ENCODE results near the gene CCNYL1.
"Not testable (repeated sequence)": the region's sequence is repeated elsewhere in the genome, so short reads cannot be mapped to it uniquely, and the experiment has no call there.

Gene CCNYL1

GRCh38 chr2:207735513-207735859 lies 24.0 kb downstream of the CCNYL1 start:
- not testable (repeated sequence) for H3K4me3 ChIP-seq (ENCODE audit: low read depth, low read length); H3K4me1 ChIP-seq (ENCODE audit: control insufficient read depth, insufficient read depth, low read length); H3K9ac ChIP-seq (ENCODE audit: low read depth, low read length); H3K9me3 ChIP-seq (ENCODE audit: control insufficient read depth, insufficient read depth, low read length); H3K27ac ChIP-seq (ENCODE audit: low read depth, low read length); H3K27me3 ChIP-seq (ENCODE audit: control insufficient read depth, insufficient read depth, low read length)
- H3K36me3 ChIP-seq (ENCODE audit: control insufficient read depth, insufficient read depth, low read length): peaks cover 28% of the 10 kb centered on the region

GRCh38 chr2:207743514-207743913 lies 32.1 kb downstream of the CCNYL1 start:
- Histone ChIP-seq H3K27ac (ENCODE audit: low read depth, low read length) (no peak overlapping the region), H3K36me3 (ENCODE audit: control insufficient read depth, insufficient read depth, low read length) (peaks cover 44% of the 10 kb centered on the region), H3K9ac (ENCODE audit: low read depth, low read length) (no peak overlapping the region), H3K27me3 (ENCODE audit: control insufficient read depth, insufficient read depth, low read length) (no peaks in the 10 kb centered on the region), H3K4me1 (ENCODE audit: control insufficient read depth, insufficient read depth, low read length) (peaks cover 3% of the 10 kb centered on the region; the same call in 1 of the 2 replicates), H3K4me3 (ENCODE audit: low read depth, low read length) (no peak overlapping the region), H3K9me3 (ENCODE audit: control insufficient read depth, insufficient read depth, low read length) (no peaks in the 10 kb centered on the region)

- Histone ChIP-seq H3K4me1 (ENCODE audit: control insufficient read depth, insufficient read depth, low read length) (peaks cover 3% of the 10 kb centered on the region; the same call in 1 of the 2 replicates), H3K9me3 (ENCODE audit: control insufficient read depth, insufficient read depth, low read length) (no peaks in the 10 kb centered on the region), H3K9ac (ENCODE audit: low read depth, low read length) (no peak overlapping the region), H3K27me3 (ENCODE audit: control insufficient read depth, insufficient read depth, low read length) (no peaks in the 10 kb centered on the region), H3K36me3 (ENCODE audit: control insufficient read depth, insufficient read depth, low read length) (peaks cover 49% of the 10 kb centered on the region), H3K4me3 (ENCODE audit: low read depth, low read length) (no peak overlapping the region), H3K27ac (ENCODE audit: low read depth, low read length) (no peak overlapping the region)
Measured at GRCh38 chr2:207744050-207744449, 32.6 kb downstream of the CCNYL1 start.

- Histone ChIP-seq H3K9me3 (ENCODE audit: control insufficient read depth, insufficient read depth, low read length) (no peaks in the 10 kb centered on the region), H3K27me3 (ENCODE audit: control insufficient read depth, insufficient read depth, low read length) (no peaks in the 10 kb centered on the region), H3K4me1 (ENCODE audit: control insufficient read depth, insufficient read depth, low read length) (peaks cover 3% of the 10 kb centered on the region; the same call in 1 of the 2 replicates), H3K4me3 (ENCODE audit: low read depth, low read length) (no peak overlapping the region), H3K36me3 (ENCODE audit: control insufficient read depth, insufficient read depth, low read length) (peaks cover 49% of the 10 kb centered on the region), H3K9ac (ENCODE audit: low read depth, low read length) (no peak overlapping the region), H3K27ac (ENCODE audit: low read depth, low read length) (no peak overlapping the region)
Measured at GRCh38 chr2:207744451-207744850, 33.0 kb downstream of the CCNYL1 start.

- Histone ChIP-seq H3K27me3 (ENCODE audit: control insufficient read depth, insufficient read depth, low read length) (no peaks in the 10 kb centered on the region), H3K4me1 (ENCODE audit: control insufficient read depth, insufficient read depth, low read length) (peaks cover 11% of the 10 kb centered on the region; the same call in 1 of the 2 replicates), H3K4me3 (ENCODE audit: low read depth, low read length) (no peak overlapping the region), H3K9ac (ENCODE audit: low read depth, low read length) (no peak overlapping the region), H3K27ac (ENCODE audit: low read depth, low read length) (no peak overlapping the region), H3K36me3 (ENCODE audit: control insufficient read depth, insufficient read depth, low read length) (peaks cover 61% of the 10 kb centered on the region), H3K9me3 (ENCODE audit: control insufficient read depth, insufficient read depth, low read length) (no peaks in the 10 kb centered on the region)
Measured at GRCh38 chr2:207746131-207746530, 34.7 kb downstream of the CCNYL1 start.

- Histone ChIP-seq H3K9me3 (ENCODE audit: control insufficient read depth, insufficient read depth, low read length) (no peaks in the 10 kb centered on the region), H3K9ac (ENCODE audit: low read depth, low read length) (no peak overlapping the region), H3K4me3 (ENCODE audit: low read depth, low read length) (no peak overlapping the region), H3K4me1 (ENCODE audit: control insufficient read depth, insufficient read depth, low read length) (peaks cover 11% of the 10 kb centered on the region; the same call in 1 of the 2 replicates), H3K27ac (ENCODE audit: low read depth, low read length) (no peak overlapping the region), H3K27me3 (ENCODE audit: control insufficient read depth, insufficient read depth, low read length) (no peaks in the 10 kb centered on the region), H3K36me3 (ENCODE audit: control insufficient read depth, insufficient read depth, low read length) (peaks cover 59% of the 10 kb centered on the region)
Measured at GRCh38 chr2:207747653-207748560, 36.5 kb downstream of the CCNYL1 start.

GRCh38 chr2:207748993-207749392 lies 37.6 kb downstream of the CCNYL1 start:
- Histone ChIP-seq H3K4me1 (ENCODE audit: control insufficient read depth, insufficient read depth, low read length) (peaks cover 11% of the 10 kb centered on the region), H3K36me3 (ENCODE audit: control insufficient read depth, insufficient read depth, low read length) (peaks cover 59% of the 10 kb centered on the region), H3K4me3 (ENCODE audit: low read depth, low read length) (no peak overlapping the region), H3K9ac (ENCODE audit: low read depth, low read length) (no peak overlapping the region), H3K27ac (ENCODE audit: low read depth, low read length) (no peak overlapping the region), H3K27me3 (ENCODE audit: control insufficient read depth, insufficient read depth, low read length) (no peaks in the 10 kb centered on the region), H3K9me3 (ENCODE audit: control insufficient read depth, insufficient read depth, low read length) (no peaks in the 10 kb centered on the region)

- no peak overlapping the region for H3K4me3 ChIP-seq (ENCODE audit: low read depth, low read length)
- H3K36me3 ChIP-seq (ENCODE audit: control insufficient read depth, insufficient read depth, low read length): peaks cover 62% of the 10 kb centered on the region
- H3K9ac ChIP-seq (ENCODE audit: low read depth, low read length): no peak overlapping the region
- H3K27me3 ChIP-seq (ENCODE audit: control insufficient read depth, insufficient read depth, low read length): no peaks in the 10 kb centered on the region
- H3K9me3 ChIP-seq (ENCODE audit: control insufficient read depth, insufficient read depth, low read length): no peaks in the 10 kb centered on the region
- no peak overlapping the region for H3K27ac ChIP-seq (ENCODE audit: low read depth, low read length)
- H3K4me1 ChIP-seq (ENCODE audit: control insufficient read depth, insufficient read depth, low read length): peaks cover 11% of the 10 kb centered on the region
Measured at GRCh38 chr2:207749873-207750272, 38.4 kb downstream of the CCNYL1 start.

GRCh38 chr2:207750345-207750744 lies 38.9 kb downstream of the CCNYL1 start:
- Histone ChIP-seq H3K4me3 (ENCODE audit: low read depth, low read length) (no peak overlapping the region), H3K36me3 (ENCODE audit: control insufficient read depth, insufficient read depth, low read length) (peaks cover 67% of the 10 kb centered on the region), H3K4me1 (ENCODE audit: control insufficient read depth, insufficient read depth, low read length) (peaks cover 11% of the 10 kb centered on the region), H3K27ac (ENCODE audit: low read depth, low read length) (no peak overlapping the region), H3K9ac (ENCODE audit: low read depth, low read length) (no peak overlapping the region), H3K27me3 (ENCODE audit: control insufficient read depth, insufficient read depth, low read length) (no peaks in the 10 kb centered on the region), H3K9me3 (ENCODE audit: control insufficient read depth, insufficient read depth, low read length) (no peaks in the 10 kb centered on the region)

GRCh38 chr2:207750876-207751275 lies 39.4 kb downstream of the CCNYL1 start:
- Histone ChIP-seq H3K9me3 (ENCODE audit: control insufficient read depth, insufficient read depth, low read length) (no peaks in the 10 kb centered on the region), H3K4me3 (ENCODE audit: low read depth, low read length) (no peak overlapping the region), H3K4me1 (ENCODE audit: control insufficient read depth, insufficient read depth, low read length) (peaks cover 11% of the 10 kb centered on the region), H3K27ac (ENCODE audit: low read depth, low read length) (no peak overlapping the region), H3K9ac (ENCODE audit: low read depth, low read length) (no peak overlapping the region), H3K36me3 (ENCODE audit: control insufficient read depth, insufficient read depth, low read length) (peaks cover 70% of the 10 kb centered on the region), H3K27me3 (ENCODE audit: control insufficient read depth, insufficient read depth, low read length) (no peaks in the 10 kb centered on the region)

GRCh38 chr2:207753688-207754087 lies 42.2 kb downstream of the CCNYL1 start:
- H3K36me3 ChIP-seq (ENCODE audit: control insufficient read depth, insufficient read depth, low read length): peaks cover 61% of the 10 kb centered on the region
- H3K9me3 ChIP-seq (ENCODE audit: control insufficient read depth, insufficient read depth, low read length); H3K4me1 ChIP-seq (ENCODE audit: control insufficient read depth, insufficient read depth, low read length); H3K4me3 ChIP-seq (ENCODE audit: low read depth, low read length); H3K27me3 ChIP-seq (ENCODE audit: control insufficient read depth, insufficient read depth, low read length); H3K9ac ChIP-seq (ENCODE audit: low read depth, low read length): not testable (repeated sequence)
- H3K27ac ChIP-seq (ENCODE audit: low read depth, low read length): peak overlapping the region; percentile 17

All from HUES48 (cell line).